Stimulated activated CD8-positive, alpha-beta memory T cell treated with anti-CD3 and anti-CD28 coated beads, Interleukin-15, amount 100 ng/mL, for 24 hours (primary cell): Measurements from ENCODE around the gene CDYL.
"Not testable (repeated sequence)": the region's sequence is repeated elsewhere in the genome, so short reads cannot be mapped to it uniquely, and the experiment has no call there.

ENCODE experiments used
- DNase-seq: peaks from one replicate; pipeline ENCODE4 v3.0.0-alpha.2; 2020; ENCODE audit warnings: low read depth

The CDYL gene

GRCh38 chr6:4804095-4804494 is 27.9 kb downstream of the CDYL start:
- DNase-seq, result no peak

- DNase-seq, result no peak
Measured at GRCh38 chr6:4805553-4806336, 29.5 kb downstream of the CDYL start.

DNA sequence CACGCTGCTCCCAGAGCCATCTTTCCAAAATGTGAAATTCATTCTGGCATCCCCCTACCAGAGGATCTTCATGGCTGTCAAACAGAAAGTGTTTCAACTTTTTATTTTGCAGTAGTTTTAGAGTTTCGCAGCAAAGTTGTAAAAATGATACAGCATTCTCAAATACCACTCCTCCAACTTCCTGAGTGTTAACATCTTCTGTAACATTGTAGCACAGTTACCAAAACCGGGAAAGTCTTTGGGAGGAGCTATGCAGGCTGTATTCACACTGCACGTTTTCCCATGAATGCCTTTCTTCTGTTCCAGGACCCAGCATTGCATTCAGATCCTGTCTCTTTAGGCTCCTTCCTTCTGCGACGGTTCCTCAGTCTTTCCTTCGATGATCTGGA is 30.1 kb downstream of the CDYL start:
- DNase-seq, result no peak

GRCh38 chr6:4806791-4807190 is 30.6 kb downstream of the CDYL start:
- no peak for DNase-seq

GRCh38 chr6:4808396-4808795 is 32.2 kb downstream of the CDYL start:
- no peak for DNase-seq

- no peak for DNase-seq
Measured at GRCh38 chr6:4809999-4810918, 34.1 kb downstream of the CDYL start.

- DNase-seq, result no peak
Measured at GRCh38 chr6:4812068-4812467, 35.9 kb downstream of the CDYL start.

DNA sequence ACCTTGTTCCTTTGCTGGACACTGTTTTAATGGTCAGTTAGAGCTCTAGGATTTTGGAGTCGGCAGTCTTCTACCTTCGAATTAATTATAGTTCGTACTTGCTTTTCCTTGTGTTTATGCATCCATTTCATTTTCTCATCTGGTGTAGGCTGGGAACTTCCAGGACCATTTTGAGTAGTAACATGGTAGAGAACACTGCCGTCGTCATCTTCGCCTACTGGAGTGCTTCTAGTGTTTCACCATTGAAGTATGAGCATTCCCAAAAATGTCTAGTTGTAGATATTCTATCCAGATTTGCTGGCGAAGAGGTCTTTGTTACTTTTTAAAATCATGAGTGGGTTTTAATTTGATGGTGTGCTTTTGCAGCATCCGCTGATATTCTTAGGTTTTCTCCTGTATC is 36.9 kb downstream of the CDYL start:
- DNase-seq, result no peak

GRCh38 chr6:4814212-4814611 is 38.0 kb downstream of the CDYL start:
- no peak for DNase-seq

GRCh38 chr6:4814987-4815386 is 38.8 kb downstream of the CDYL start:
- no peak for DNase-seq

DNA sequence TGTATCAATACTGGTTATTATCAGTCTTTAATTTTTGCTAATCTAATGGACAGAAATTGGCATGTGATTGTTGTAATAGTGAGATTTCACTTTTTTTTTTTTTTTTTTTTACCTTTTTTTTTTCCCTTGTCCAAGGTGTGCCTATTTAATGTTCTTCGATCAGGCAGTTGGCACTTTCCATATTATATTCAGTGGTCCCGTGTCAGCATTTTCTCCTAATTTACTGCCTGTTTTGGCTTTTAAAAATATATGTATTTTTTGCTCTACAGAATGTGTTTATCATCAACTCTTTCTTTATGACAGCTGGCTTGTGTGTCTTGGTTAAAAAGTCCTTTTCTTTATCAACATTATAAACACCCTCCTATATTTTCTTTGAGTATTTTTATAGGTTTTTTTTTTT is 39.4 kb downstream of the CDYL start:
- DNase-seq, result no peak

DNA sequence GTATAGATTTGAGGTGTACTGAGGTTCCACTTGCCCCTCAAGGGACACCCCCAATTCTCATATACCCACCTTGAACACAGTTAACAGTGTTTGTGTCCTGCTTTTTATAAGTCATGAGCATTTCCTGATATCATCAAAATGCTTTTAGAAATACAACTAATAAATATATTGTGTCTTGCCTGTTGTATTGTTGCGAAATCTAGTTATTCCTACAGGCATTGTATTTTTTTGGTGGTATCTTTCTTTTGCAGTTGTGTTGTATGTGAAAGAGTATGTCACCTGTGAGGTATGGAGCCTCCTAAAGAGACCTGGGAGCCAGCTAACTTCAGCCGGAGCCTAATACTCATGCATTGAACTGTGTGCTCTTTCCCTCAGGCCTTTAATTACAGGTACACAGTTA is 40.7 kb downstream of the CDYL start:
- no peak for DNase-seq

DNA sequence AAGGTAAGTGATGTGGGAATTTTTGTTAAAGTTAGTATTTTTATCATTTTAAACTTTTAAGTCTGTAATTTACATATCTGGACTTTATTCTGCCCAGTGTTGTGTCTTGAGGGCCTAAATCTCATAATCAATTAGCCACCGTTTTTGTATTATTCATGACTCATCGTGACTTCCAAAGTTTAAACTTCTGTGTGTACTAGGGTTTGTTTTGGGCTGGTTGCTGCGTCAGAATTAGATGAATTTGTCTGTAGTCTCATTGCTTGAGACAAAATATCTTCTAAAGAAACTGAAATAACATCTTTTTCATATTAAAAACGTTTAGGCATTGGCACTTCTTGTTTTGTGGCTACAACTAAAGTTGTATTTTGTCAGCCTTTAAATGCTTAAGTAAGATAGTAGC is 41.3 kb downstream of the CDYL start:
- no peak for DNase-seq

- no peak for DNase-seq
Measured at GRCh38 chr6:4818272-4818938, 42.2 kb downstream of the CDYL start.

DNA sequence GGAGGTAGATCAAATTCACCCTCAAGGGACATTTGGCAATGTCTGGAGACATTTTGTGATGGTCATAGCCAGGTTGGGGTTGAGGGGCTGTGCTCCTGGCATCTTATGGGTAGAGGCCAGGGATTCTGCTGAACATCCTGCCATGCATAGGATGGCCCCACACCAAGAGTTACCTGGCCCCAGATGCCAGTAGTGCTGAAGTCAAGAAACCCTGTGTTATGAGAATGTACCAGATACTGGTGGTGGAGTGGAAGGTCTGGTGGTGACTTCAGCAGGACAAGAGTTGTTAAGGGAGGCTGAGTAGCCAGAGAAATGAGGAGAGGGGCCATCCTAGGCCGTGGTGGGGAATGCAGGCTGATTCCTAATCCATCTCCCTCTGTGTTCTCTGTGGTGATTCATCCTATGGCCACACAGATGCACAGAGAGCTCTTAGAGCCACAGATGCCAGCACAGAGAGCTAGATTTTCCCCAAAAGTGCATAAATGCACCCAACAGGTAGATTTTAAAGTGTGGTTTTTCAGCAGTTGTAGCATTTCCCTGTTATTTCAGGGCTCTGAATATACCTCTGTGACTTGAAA is 43.6 kb downstream of the CDYL start:
- no peak for DNase-seq

- no peak for DNase-seq
Measured at GRCh38 chr6:4820704-4821276, 44.6 kb downstream of the CDYL start.

DNA sequence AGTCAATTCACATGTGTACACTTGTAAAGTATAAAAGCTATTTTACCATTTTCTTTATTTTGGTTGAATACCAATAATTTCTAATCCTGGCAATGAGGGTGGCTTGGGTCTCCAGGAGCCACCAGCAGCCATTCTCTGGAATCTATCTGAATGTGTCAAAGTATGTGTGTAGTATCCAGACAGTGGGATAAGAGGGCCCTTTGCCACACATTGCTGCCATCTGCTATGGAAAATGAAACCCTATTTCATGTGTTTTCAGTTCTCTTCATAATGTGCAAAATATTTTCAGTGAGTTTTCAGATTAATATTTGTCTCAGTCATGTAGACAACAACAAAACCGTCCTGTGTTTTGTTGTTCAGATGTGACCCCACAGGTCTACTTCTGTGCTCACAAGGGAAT is 46.3 kb downstream of the CDYL start:
- no peak for DNase-seq

- DNase-seq, result no peak
Measured at GRCh38 chr6:4828187-4828698, 52.0 kb downstream of the CDYL start.

- no peak for DNase-seq
Measured at GRCh38 chr6:4829089-4829488, 52.9 kb downstream of the CDYL start.

DNA sequence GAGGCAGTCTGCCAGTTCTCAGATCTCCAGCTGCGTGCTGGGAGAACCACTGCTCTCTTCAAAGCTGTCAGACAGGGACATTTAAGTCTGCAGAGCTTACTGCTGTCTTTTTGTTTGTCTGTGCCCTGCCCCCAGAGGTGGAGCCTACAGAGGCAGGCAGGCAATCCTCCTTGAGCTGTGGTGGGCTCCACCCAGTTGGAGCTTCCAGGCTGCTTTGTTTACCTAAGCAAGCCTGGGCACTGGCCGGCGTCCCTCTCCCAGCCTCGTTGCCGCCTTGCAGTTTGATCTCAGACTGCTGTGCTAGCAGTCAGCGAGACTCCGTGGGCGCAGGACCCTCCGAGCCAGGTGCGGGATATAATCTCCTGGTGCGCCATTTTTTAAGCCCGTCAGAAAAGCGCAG is 59.3 kb downstream of the CDYL start:
- not testable (repeated sequence) for DNase-seq

DNA sequence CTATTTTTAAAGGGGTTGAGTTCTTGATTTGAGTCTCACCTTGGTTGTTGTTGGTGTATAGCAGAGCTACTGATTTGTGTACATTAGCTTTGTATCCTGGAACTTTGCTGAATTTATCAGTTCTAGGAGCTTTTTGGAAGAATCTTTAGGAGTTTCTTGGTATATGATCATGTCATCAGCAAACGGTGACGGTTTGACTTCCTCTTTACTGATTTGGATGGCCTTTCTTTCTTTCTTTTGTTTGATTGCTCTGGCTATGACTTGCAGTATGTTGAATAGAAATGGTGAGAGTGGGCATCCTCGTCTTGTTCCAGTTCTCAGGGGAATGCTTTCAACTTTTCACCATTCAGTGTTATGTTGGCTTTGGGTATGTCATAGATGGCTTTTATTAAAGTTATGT is 64.0 kb downstream of the CDYL start:
- no peak for DNase-seq

- DNase-seq, result no peak
Measured at GRCh38 chr6:4844108-4844507, 67.9 kb downstream of the CDYL start.
